GM19328 (cell line): Measurements from ENCODE around the gene FBXL13.
"Not testable (repeated sequence)": the region's sequence is repeated elsewhere in the genome, so short reads cannot be mapped to it uniquely, and the experiment has no call there.

ENCODE experiments used
- ATAC-seq: cut with Tn5 transposase; IDR thresholded peaks from one replicate; pipeline ENCODE4 v1.9.1; 2021; ENCODE audit warnings: mild to moderate bottlenecking, moderate library complexity; ENCODE audit not compliant: unreplicated experiment

FBXL13 gene

GRCh38 chr7:102942868-102943267 lies 131.7 kb downstream of the FBXL13 start:
- no peak for ATAC-seq

GRCh38 chr7:102942181-102942866 lies 132.3 kb downstream of the FBXL13 start:
- no peak for ATAC-seq

- no peak for ATAC-seq
These were observed 135.9 kb downstream of the FBXL13 start for GRCh38 chr7:102938679-102939078.

GRCh38 chr7:102935450-102936115 lies 139.0 kb downstream of the FBXL13 start:
- no peak for ATAC-seq

- no peak for ATAC-seq
These were observed 139.9 kb downstream of the FBXL13 start for GRCh38 chr7:102934701-102935100.

GRCh38 chr7:102934239-102934638 lies 140.4 kb downstream of the FBXL13 start:
- no peak for ATAC-seq

- no peak for ATAC-seq
These were observed 140.8 kb downstream of the FBXL13 start for GRCh38 chr7:102933763-102934162.

- ATAC-seq = no peak
These were observed 142.8 kb downstream of the FBXL13 start for GRCh38 chr7:102931757-102932156.

GRCh38 chr7:102927312-102927933 lies 147.2 kb downstream of the FBXL13 start:
- ATAC-seq = no peak

- ATAC-seq = no peak
These were observed 147.8 kb downstream of the FBXL13 start for GRCh38 chr7:102926783-102927140.

- no peak for ATAC-seq
These were observed 148.4 kb downstream of the FBXL13 start for GRCh38 chr7:102925976-102926782.

GRCh38 chr7:102918845-102919244 lies 155.8 kb downstream of the FBXL13 start:
- ATAC-seq = no peak

GRCh38 chr7:102917436-102918353 lies 156.9 kb downstream of the FBXL13 start:
- no peak for ATAC-seq

GRCh38 chr7:102916881-102917280 lies 157.7 kb downstream of the FBXL13 start:
- ATAC-seq = no peak

GRCh38 chr7:102916426-102916825 lies 158.2 kb downstream of the FBXL13 start:
- no peak for ATAC-seq

GRCh38 chr7:102914585-102914984 lies 160.0 kb downstream of the FBXL13 start:
- no peak for ATAC-seq

- no peak for ATAC-seq
These were observed 160.8 kb downstream of the FBXL13 start for GRCh38 chr7:102913826-102914225.

GRCh38 chr7:102912742-102913141 lies 161.9 kb downstream of the FBXL13 start, which contains the start of gene LRRC17:
TSS of gene LRRC17 (plus strand) at chr7:102913000. CDS start at chr7:102933914, 20,914 bp downstream.
- ATAC-seq = no peak

- no peak for ATAC-seq
These were observed 165.9 kb downstream of the FBXL13 start for GRCh38 chr7:102908676-102909075.

- not testable (repeated sequence) for ATAC-seq
These were observed 171.0 kb downstream of the FBXL13 start for GRCh38 chr7:102903576-102903975.
